H1 (cell line): ENCODE results near the gene CAPN10. TPM values are rescaled to one million over a fixed set of nuclear protein-coding genes. Genes with fewer than 3 reads are reported as not detected.

ENCODE experiments used
- CTCF ChIA-PET: fragments of 300-600 bp; sonication (Branson Sonifier 250); formaldehyde crosslinking; loops from one replicate; lab custom pipeline; 2021; ENCODE audit not compliant: partially characterized antibody; lab: Charles Lee
- POLR2A ChIA-PET: fragments of 300-600 bp; sonication (Branson Sonifier 250); formaldehyde crosslinking; loops from one replicate; lab custom pipeline; 2021; ENCODE audit warnings: inconsistent platforms; ENCODE audit not compliant: partially characterized antibody; lab: Charles Lee
- DNase-seq, 2 experiments: peaks; one replicate each; pipeline versions ENCODE4 v3.0.0 to v3.0.0-alpha.2; 2010 to 2022; ENCODE audit warnings: low spot score in 2 of 2, low read depth in 1 of 2, mixed read lengths in 1 of 2
- FAIRE-seq: peaks from 2 replicates; lab custom pipeline; 2011; peaks lifted over from hg19 to GRCh38; lab: Jason Lieb, UNC
- H2AFZ ChIP-seq: 2 replicates; pipeline ENCODE4 v1.8.1; 2012; ENCODE audit warnings: low read length, inconsistent platforms
- H2AK5ac ChIP-seq: 2 replicates; pipeline ENCODE4 v1.6.1; 2013; ENCODE audit warnings: low read depth, low read length
- H2BK120ac ChIP-seq: replicated peaks from 2 replicates; pipeline ENCODE3; 2013; ENCODE audit warnings: low read depth, low read length, inconsistent platforms
- H2BK12ac ChIP-seq: 2 replicates; pipeline ENCODE4 v1.6.1; 2013; ENCODE audit warnings: low read depth, low read length
- H2BK15ac ChIP-seq: 2 replicates; pipeline ENCODE4 v1.6.1; 2013; ENCODE audit warnings: low read length
- H2BK20ac ChIP-seq: 2 replicates; pipeline ENCODE4 v1.6.1; 2013; ENCODE audit warnings: low read length
- H2BK5ac ChIP-seq: 2 replicates; pipeline ENCODE4 v1.6.1; 2013; ENCODE audit warnings: low read depth, low read length
- H3K14ac ChIP-seq: 2 replicates; pipeline ENCODE4 v1.6.1; 2013; ENCODE audit warnings: inconsistent platforms; ENCODE audit not compliant: insufficient read length
- H3K18ac ChIP-seq: 2 replicates; pipeline ENCODE4 v1.6.1; 2013; ENCODE audit warnings: low read length; ENCODE audit errors: extremely low read depth
- H3K23ac ChIP-seq: 2 replicates; pipeline ENCODE4 v1.6.1; 2013; ENCODE audit warnings: inconsistent platforms; ENCODE audit not compliant: insufficient read length
- H3K23me2 ChIP-seq: 2 replicates; pipeline ENCODE4 v1.6.1; 2013; ENCODE audit warnings: low read depth, low read length
- H3K27ac ChIP-seq: 2 replicates; pipeline ENCODE4 v1.6.1; 2011; ENCODE audit warnings: low read depth, low read length, inconsistent platforms
- H3K27me3 ChIP-seq, 4 experiments: replicated peaks in 1 of 4; 1 replicate in 1 of 4; 2 replicates in 3 of 4; pipeline versions ENCODE4 v1.6.1 to v1.8.1; 2011 to 2013; ENCODE audit warnings: low read length in 3 of 4, mild to moderate bottlenecking in 3 of 4, inconsistent platforms in 2 of 4, mixed read lengths in 2 of 4, moderate library complexity in 1 of 4; ENCODE audit not compliant: control insufficient read depth in 3 of 4, insufficient read depth in 3 of 4; ENCODE audit errors: extremely low read depth in 1 of 4
- H3K36me3 ChIP-seq, 4 experiments: 2 replicates each; pipeline versions ENCODE4 v1.6.1 to v1.8.1; 2011 to 2013; ENCODE audit warnings: mild to moderate bottlenecking in 4 of 4, low read length in 3 of 4, moderate library complexity in 2 of 4, control low read depth in 1 of 4, inconsistent platforms in 1 of 4; ENCODE audit not compliant: insufficient read depth in 4 of 4, control insufficient read depth in 2 of 4
- H3K4ac ChIP-seq: replicated peaks from 2 replicates; pipeline ENCODE3; 2013; ENCODE audit warnings: low read length, low read depth, mixed read lengths, inconsistent platforms; ENCODE audit not compliant: insufficient read length
- H3K4me1 ChIP-seq, 4 experiments: replicated peaks in 1 of 4; 1 replicate in 1 of 4; 2 replicates in 3 of 4; pipeline versions ENCODE4 v1.6.1 to v1.8.1; 2011 to 2013; ENCODE audit warnings: low read length in 3 of 4, inconsistent platforms in 2 of 4, mixed read lengths in 1 of 4; ENCODE audit not compliant: insufficient read depth in 4 of 4, control insufficient read depth in 3 of 4
- H3K4me2 ChIP-seq, 2 experiments: 2 replicates each; pipeline versions ENCODE4 v1.6.1 to v1.8.1; 2011 to 2013; ENCODE audit warnings: low read depth in 2 of 2, low read length in 2 of 2, control low read depth in 1 of 2, inconsistent platforms in 1 of 2, mild to moderate bottlenecking in 1 of 2; ENCODE audit not compliant: insufficient read depth in 1 of 2
- H3K4me3 ChIP-seq, 4 experiments: fragments of 200-600, 300-600 bp in 1 of 4; sonication (generic), shearing (Covaris generic), sonication (Bioruptor Twin) in 1 of 4; 2 replicates each; pipeline versions ENCODE4 v1.5.1 to v1.8.1; 2011 to 2016; ENCODE audit warnings: low read length in 4 of 4, low read depth in 3 of 4, control low read depth in 2 of 4, inconsistent platforms in 2 of 4, mild to moderate bottlenecking in 2 of 4, mixed read lengths in 1 of 4, moderate library complexity in 1 of 4; ENCODE audit not compliant: insufficient read depth in 2 of 4; ENCODE audit errors: extremely low read depth in 1 of 4
- H3K56ac ChIP-seq: replicated peaks from 2 replicates; pipeline ENCODE3; 2013; ENCODE audit warnings: low read depth, mild to moderate bottlenecking, mixed read lengths, low read length, inconsistent platforms; ENCODE audit not compliant: insufficient read length
- H3K79me1 ChIP-seq: 2 replicates; pipeline ENCODE4 v1.6.1; 2013; ENCODE audit warnings: low read depth, low read length, control low read depth
- H3K79me2 ChIP-seq, 2 experiments: 2 replicates each; pipeline versions ENCODE4 v1.6.1 to v1.8.1; 2012 to 2013; ENCODE audit warnings: low read length in 2 of 2, mild to moderate bottlenecking in 2 of 2, inconsistent platforms in 1 of 2; ENCODE audit not compliant: insufficient read depth in 2 of 2, control insufficient read depth in 1 of 2
- H3K9ac ChIP-seq, 4 experiments: replicated peaks in 1 of 4; 1 replicate in 1 of 4; 2 replicates in 3 of 4; pipeline versions ENCODE4 v1.6.1 to v1.8.1; 2011 to 2013; ENCODE audit warnings: low read depth in 3 of 4, low read length in 3 of 4, control low read depth in 2 of 4, mild to moderate bottlenecking in 2 of 4, moderate library complexity in 2 of 4, inconsistent platforms in 1 of 4; ENCODE audit errors: extremely low read depth in 1 of 4
- H3K9me3 ChIP-seq, 2 experiments: 2 replicates each; pipeline versions ENCODE4 v1.6.1 to v1.8.1; 2012 to 2013; ENCODE audit warnings: mild to moderate bottlenecking in 2 of 2, moderate library complexity in 2 of 2, control low read depth in 1 of 2, inconsistent platforms in 1 of 2, low read depth in 1 of 2, low read length in 1 of 2, mixed read lengths in 1 of 2; ENCODE audit not compliant: insufficient read depth in 2 of 2
- H4K20me1 ChIP-seq, 2 experiments: replicated peaks in 1 of 2; 2 replicates each; pipeline versions ENCODE3 to v1.8.1; 2011 to 2013; ENCODE audit warnings: inconsistent platforms in 2 of 2, low read length in 2 of 2, mild to moderate bottlenecking in 1 of 2; ENCODE audit not compliant: insufficient read depth in 2 of 2, control insufficient read depth in 1 of 2
- H4K5ac ChIP-seq: 2 replicates; pipeline ENCODE4 v1.6.1; 2013; ENCODE audit warnings: low read length, low read depth, mixed read lengths, inconsistent platforms; ENCODE audit not compliant: insufficient read length
- H4K8ac ChIP-seq: 2 replicates; pipeline ENCODE4 v1.8.0; 2013; ENCODE audit warnings: mild to moderate bottlenecking, moderate library complexity, low read length, inconsistent platforms; ENCODE audit not compliant: insufficient read depth; ENCODE audit errors: extremely low read depth
- H4K91ac ChIP-seq: replicated peaks from 2 replicates; pipeline ENCODE3; 2013; ENCODE audit warnings: low read length, mixed read lengths, inconsistent platforms; ENCODE audit not compliant: insufficient read length
- ATF3 ChIP-seq: IDR thresholded peaks from 2 replicates; pipeline ENCODE4 v1.6.1; 2011; ENCODE audit warnings: low read depth, mild to moderate bottlenecking, low read length; ENCODE audit not compliant: insufficient read depth
- EZH2 ChIP-seq: fragments of 200-600 bp; sonication (generic); IDR thresholded peaks from 2 replicates; pipeline ENCODE4 v1.7.1; 2012; ENCODE audit warnings: low read depth, mild to moderate bottlenecking, moderate library complexity, low read length, inconsistent platforms; ENCODE audit not compliant: severe bottlenecking
- PHF8 ChIP-seq: fragments of 200-600 bp; sonication (generic); conservative IDR thresholded peaks from 2 replicates; pipeline ENCODE4 v1.7.1; 2012; ENCODE audit warnings: low read depth, mild to moderate bottlenecking, inconsistent platforms, low read length, moderate library complexity
- POLR2A ChIP-seq, 2 experiments: IDR thresholded peaks; 1 replicate in 1 of 2; 2 replicates in 1 of 2; pipeline ENCODE4 v1.6.1; 2011; ENCODE audit warnings: low read depth in 2 of 2, low read length in 2 of 2, mild to moderate bottlenecking in 2 of 2; ENCODE audit errors: control extremely low read depth in 1 of 2
- RBBP5 ChIP-seq: IDR thresholded peaks from 2 replicates; pipeline ENCODE4 v1.7.1; 2012; ENCODE audit warnings: low read depth, mild to moderate bottlenecking, inconsistent platforms, low read length, moderate library complexity, borderline replicate concordance
- RXRA ChIP-seq: IDR thresholded peaks from 2 replicates; pipeline ENCODE4 v1.6.1; 2011; ENCODE audit warnings: low read depth, mild to moderate bottlenecking, low read length, moderate library complexity; ENCODE audit not compliant: insufficient read depth
- SP1 ChIP-seq: IDR thresholded peaks from 2 replicates; pipeline ENCODE4 v1.6.1; 2011; ENCODE audit warnings: low read depth, low read length
- TEAD4 ChIP-seq: IDR thresholded peaks from 2 replicates; pipeline ENCODE4 v1.6.1; 2012; ENCODE audit warnings: low read depth, low read length, inconsistent platforms, mixed read lengths
- USF2 ChIP-seq: IDR thresholded peaks from 2 replicates; pipeline ENCODE4 v1.6.1; 2011; ENCODE audit warnings: low read length, improper control_type of control experiment
- ZNF274 ChIP-seq: IDR thresholded peaks from 2 replicates; pipeline ENCODE4 v1.7.0; 2012; ENCODE audit warnings: low read length, borderline replicate concordance; ENCODE audit errors: extremely low read depth
- WGBS, 2 experiments: shearing (Covaris generic) in 1 of 2; methylation state at CpG; one replicate each; pipeline versions ENCODE4 v1.1.6 to v1.1.7; 2013 to 2015; ENCODE audit warnings: low lambda C conversion rate in 2 of 2, mixed read lengths in 2 of 2, inconsistent platforms in 1 of 2, low coverage in 1 of 2, missing lambda C conversion rate in 1 of 2; ENCODE audit not compliant: insufficient replicate concordance in 2 of 2, insufficient coverage in 1 of 2, insufficient read length in 1 of 2; ENCODE audit errors: extremely low coverage in 1 of 2, missing lambda C conversion rate in 1 of 2; 5-methylcytosine and 5-hydroxymethylcytosine counted together
- polyA plus RNA-seq, 7 experiments: library from polyadenylated mRNA; depleted of rRNA in 3 of 7; stranded (reverse) in 5 of 7; unstranded in 2 of 7; fragments of >200 nt in 5 of 7; fragments of 200-250 nt in 2 of 7; gene quantifications; 1 replicate in 5 of 7; 2 replicates in 1 of 7; 4 replicates in 1 of 7; pipeline versions ENCODE4 v1.2.1 to v1.2.3, GENCODE V29; 2011 to 2013; ENCODE audit warnings: missing spikeins in 2 of 7, mixed read lengths in 2 of 7
- total RNA-seq: library from RNA; stranded (reverse); fragmentation: NEBNext Ultra II Directional; extraction: Animal tissue kit (Norgen Biotek cat#: 25700); gene quantifications from 2 replicates; pipeline ENCODE4 v1.2.1, GENCODE V29; 2021

Gene CAPN10
- total and polyA plus RNA-seq, 2 of the 8 experiments (the other 6 are each of a cell fraction or from before 2014, with no cell fraction given), result 30.7 to 39.8 TPM

- H3K9me3 ChIP-seq, result no peaks in the 10 kb centered on the region
- no peak overlapping the region for H2BK120ac ChIP-seq
- no peak overlapping the region for H3K14ac ChIP-seq
- FAIRE-seq (no peak), DNase-seq (no peak)
- no peak overlapping the region for H4K5ac ChIP-seq
- no peak overlapping the region for H3K23ac ChIP-seq
- H3K4me1 ChIP-seq, result peaks cover 0 to 9% (median 0%) of the 10 kb centered on the region in 4 experiments; a peak in 2 of 7 replicates
- H3K27me3 ChIP-seq, result no peaks in the 10 kb centered on the region
- peak overlapping the region; percentile 25 for H4K8ac ChIP-seq
- no peak overlapping the region for H3K56ac ChIP-seq
- no peak overlapping the region for H2AFZ ChIP-seq
- ChIA-PET POLR2A (interaction anchor here (0.7 to 1.4 kb wide), 3 partner anchors 9 to 12 kb away, joined by 3 read pairs; partner anchors contain the start of genes CAPN10 and RNPEPL1), CTCF (interaction anchor here (0.7 to 1.3 kb wide), 4 partner anchors 12 to 27 kb away, joined by 3 to 5 read pairs (median 3); no protein-coding TSS in a partner anchor)
- H2AK5ac ChIP-seq, result no peak overlapping the region
- peaks cover 8 to 16% of the 10 kb centered on the region in 2 experiments for H4K20me1 ChIP-seq
- H3K23me2 ChIP-seq, result no peaks in the 10 kb centered on the region
- H2BK15ac ChIP-seq, result no peak overlapping the region
- WGBS, 2 experiments, result 90% methylated on average over 19 of the region's 26 CpGs; no CpG with 5 or more reads in 1 of the 2 experiments
- no peak overlapping the region for H3K4me2 ChIP-seq
- H3K18ac ChIP-seq, result no peak overlapping the region
- H3K4ac ChIP-seq, result no peak overlapping the region
- no peak overlapping the region for H3K4me3 ChIP-seq
- peaks cover 5% of the 10 kb centered on the region for H3K79me1 ChIP-seq
- no peak overlapping the region for H2BK20ac ChIP-seq
- no peak overlapping the region for H2BK12ac ChIP-seq
- no peak overlapping the region for H2BK5ac ChIP-seq
- no peak overlapping the region for H3K9ac ChIP-seq
- H3K79me2 ChIP-seq, result 0 out of 4 replicates have a peak, but pooled peaks cover 0 to 3% of the 10 kb centered on the region in 2 experiments
- no peaks in the 10 kb centered on the region for H3K36me3 ChIP-seq
- no peak overlapping the region for H4K91ac ChIP-seq
- no peak overlapping the region for H3K27ac ChIP-seq
- TF ChIP-seq RBBP5, result no peak
- no peak for TF ChIP-seq ZNF274
- no peak for TF ChIP-seq TEAD4
- no peak for TF ChIP-seq PHF8
- no peak for TF ChIP-seq RXRA
- no peak for TF ChIP-seq ATF3
- TF ChIP-seq EZH2, result no peak
- no peak for TF ChIP-seq SP1
- no peak for TF ChIP-seq POLR2A (IDR thresholded peaks at IDR 0.05; ENCODE audit: control extremely low read depth in 1 of 2, low read depth in 2 of 2, low read length in 2 of 2)
- TF ChIP-seq USF2, result no peak
Observed at GRCh38 chr2:240577281-240578109, 9.0 kb upstream of the CAPN10 start.
